ENCODE results near the gene KAT8.

The KAT8 gene

DNA sequence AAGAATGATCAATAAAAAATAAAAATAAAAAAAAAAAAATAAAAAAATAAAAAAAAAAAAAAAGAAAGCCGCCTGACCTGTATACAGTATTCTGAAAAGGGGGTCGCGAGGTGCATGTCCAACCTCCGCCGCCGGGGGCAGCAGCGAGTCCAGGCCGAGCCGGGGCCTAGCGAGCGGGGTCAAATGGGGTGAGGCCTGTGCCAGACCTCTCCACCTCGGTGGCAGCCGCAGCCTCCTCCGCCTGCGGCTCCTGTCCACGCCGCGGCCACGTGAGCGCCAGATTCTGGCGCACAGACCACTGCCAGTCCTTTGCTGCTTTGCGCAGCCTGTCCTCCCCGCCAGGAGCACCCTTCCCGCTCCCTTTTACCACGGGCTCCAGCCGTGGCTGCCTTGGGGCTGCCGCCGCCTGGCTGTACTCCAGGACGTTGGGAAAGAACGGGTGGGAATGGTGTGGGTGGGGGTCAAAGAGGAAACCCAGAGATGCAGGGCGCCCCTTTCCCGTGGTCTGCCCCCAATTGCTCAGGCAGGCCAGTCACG is 11.7 kb upstream of the KAT8 start:
- Histone ChIP-seq H3K9ac (ENCODE audit: insufficient read length, low read depth) (peak overlapping the region; percentile 90), H3K4me3 (ENCODE audit: insufficient read length, low read depth) (peak overlapping the region; percentile 18), H3K4me1 (ENCODE audit: insufficient read depth, insufficient read length) (peaks cover 3% of the 10 kb centered on the region), H3K36me3 (ENCODE audit: insufficient read depth, insufficient read length, low read length) (peaks cover 17% of the 10 kb centered on the region), H3K27me3 (ENCODE audit: insufficient read depth, insufficient read length) (no peaks in the 10 kb centered on the region), H3K9me3 (ENCODE audit: insufficient read depth, low read length) (no peaks in the 10 kb centered on the region; the same call in 1 of the 2 replicates)
- peak; percentile 60 for DNase-seq (ENCODE audit: low read depth, low spot score)
- no peak for TF ChIP-seq YY1 (IDR thresholded peaks at IDR 0.05; ENCODE audit: insufficient read depth, insufficient read length)
- TF ChIP-seq SUZ12 (IDR thresholded peaks at IDR 0.05; ENCODE audit: extremely low read depth, insufficient read depth, insufficient read length), result no peak
- TF ChIP-seq ZNF274 (IDR thresholded peaks at IDR 0.05; ENCODE audit: low read depth, low read length), result no peak

DNA sequence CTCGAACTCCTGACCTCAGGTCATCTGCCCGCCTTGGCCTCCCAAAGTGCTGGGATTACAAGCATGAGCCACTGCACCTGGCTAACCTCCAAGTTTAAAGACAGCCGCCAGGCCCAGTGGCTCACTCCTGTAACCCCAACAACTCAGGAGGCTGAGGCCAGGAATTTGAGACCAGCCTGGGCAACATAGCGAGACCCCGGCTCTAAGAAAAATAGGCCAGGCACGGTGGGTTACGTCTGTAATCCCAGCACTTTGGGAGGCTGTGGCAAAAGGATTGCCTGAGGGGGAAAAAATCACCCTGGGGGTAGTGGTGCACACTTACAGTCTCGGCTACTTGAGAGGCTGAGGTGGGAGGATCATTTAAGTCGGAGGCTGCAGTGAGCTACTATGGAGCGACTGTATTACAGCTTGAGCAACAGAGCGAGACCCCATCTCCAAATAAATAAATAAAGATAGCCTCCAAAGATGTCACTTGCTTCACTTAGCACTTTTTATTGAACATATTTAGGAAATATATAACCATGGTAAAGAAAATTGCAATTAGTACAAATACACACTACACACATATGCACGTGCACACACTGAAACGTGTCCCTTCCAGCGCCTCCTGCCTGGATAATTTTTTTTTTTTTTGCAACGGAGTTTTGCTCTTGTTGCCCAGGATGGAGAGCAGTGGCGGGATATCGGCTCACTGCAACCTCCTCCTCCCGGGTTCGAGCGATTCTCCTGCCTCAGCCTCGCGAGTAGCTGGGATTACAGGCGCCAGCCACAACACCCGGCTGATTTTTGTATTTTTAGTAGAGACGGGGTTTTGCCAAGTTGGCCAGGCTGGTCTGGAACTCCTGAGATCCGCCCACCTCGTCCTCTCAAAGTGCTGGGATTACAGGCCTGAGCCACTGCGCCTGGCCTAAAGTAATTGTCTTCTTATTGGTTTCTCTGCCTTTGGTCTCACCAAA is 10.7 kb upstream of the KAT8 start:
- no peak for DNase-seq (ENCODE audit: low read depth, low spot score)
- no peak for TF ChIP-seq YY1 (IDR thresholded peaks at IDR 0.05; ENCODE audit: insufficient read depth, insufficient read length)
- no peak for TF ChIP-seq ZNF274 (IDR thresholded peaks at IDR 0.05; ENCODE audit: low read depth, low read length)
- no peak for TF ChIP-seq SUZ12 (IDR thresholded peaks at IDR 0.05; ENCODE audit: extremely low read depth, insufficient read depth, insufficient read length)
- peaks cover 27% of the 10 kb centered on the region for H3K36me3 ChIP-seq (ENCODE audit: insufficient read depth, insufficient read length, low read length)
- H3K9ac ChIP-seq (ENCODE audit: insufficient read length, low read depth), result no peak overlapping the region
- H3K9me3 ChIP-seq (ENCODE audit: insufficient read depth, low read length), result no peaks in the 10 kb centered on the region; the same call in 1 of the 2 replicates
- H3K27me3 ChIP-seq (ENCODE audit: insufficient read depth, insufficient read length), result no peaks in the 10 kb centered on the region
- no peak overlapping the region for H3K4me3 ChIP-seq (ENCODE audit: insufficient read length, low read depth)
- H3K4me1 ChIP-seq (ENCODE audit: insufficient read depth, insufficient read length), result peaks cover 3% of the 10 kb centered on the region

DNA sequence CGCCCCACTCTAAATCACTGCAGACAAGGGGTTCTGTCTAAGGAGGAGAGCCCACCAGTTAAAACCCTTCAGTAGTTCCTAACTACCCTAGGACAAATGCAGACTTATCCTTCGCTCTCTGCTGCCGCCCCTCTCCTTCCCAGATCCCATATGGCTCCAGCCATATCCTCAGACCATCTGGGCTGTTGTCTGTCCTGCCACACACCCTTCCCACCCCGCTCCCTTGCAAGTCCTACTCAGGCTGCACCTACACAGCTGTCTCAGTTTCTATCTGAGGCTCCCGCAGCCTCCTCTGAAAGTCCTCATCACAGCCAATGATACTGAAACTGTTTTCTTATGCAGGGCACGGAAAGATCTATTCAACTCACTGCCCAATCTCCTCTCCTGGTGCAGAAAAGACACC is 10.0 kb upstream of the KAT8 start:
- Histone ChIP-seq H3K9me3 (ENCODE audit: insufficient read depth, low read length) (no peaks in the 10 kb centered on the region; the same call in 1 of the 2 replicates), H3K27me3 (ENCODE audit: insufficient read depth, insufficient read length) (no peaks in the 10 kb centered on the region), H3K4me3 (ENCODE audit: insufficient read length, low read depth) (peak overlapping the region; percentile 93), H3K4me1 (ENCODE audit: insufficient read depth, insufficient read length) (peaks cover 3% of the 10 kb centered on the region), H3K36me3 (ENCODE audit: insufficient read depth, insufficient read length, low read length) (peaks cover 34% of the 10 kb centered on the region), H3K9ac (ENCODE audit: insufficient read length, low read depth) (peak overlapping the region; percentile 92)
- DNase-seq (ENCODE audit: low read depth, low spot score), result no peak
- TF ChIP-seq SUZ12 (IDR thresholded peaks at IDR 0.05; ENCODE audit: extremely low read depth, insufficient read depth, insufficient read length) (no peak), ZNF274 (IDR thresholded peaks at IDR 0.05; ENCODE audit: low read depth, low read length) (no peak), YY1 (IDR thresholded peaks at IDR 0.05; ENCODE audit: insufficient read depth, insufficient read length) (no peak)

DNA sequence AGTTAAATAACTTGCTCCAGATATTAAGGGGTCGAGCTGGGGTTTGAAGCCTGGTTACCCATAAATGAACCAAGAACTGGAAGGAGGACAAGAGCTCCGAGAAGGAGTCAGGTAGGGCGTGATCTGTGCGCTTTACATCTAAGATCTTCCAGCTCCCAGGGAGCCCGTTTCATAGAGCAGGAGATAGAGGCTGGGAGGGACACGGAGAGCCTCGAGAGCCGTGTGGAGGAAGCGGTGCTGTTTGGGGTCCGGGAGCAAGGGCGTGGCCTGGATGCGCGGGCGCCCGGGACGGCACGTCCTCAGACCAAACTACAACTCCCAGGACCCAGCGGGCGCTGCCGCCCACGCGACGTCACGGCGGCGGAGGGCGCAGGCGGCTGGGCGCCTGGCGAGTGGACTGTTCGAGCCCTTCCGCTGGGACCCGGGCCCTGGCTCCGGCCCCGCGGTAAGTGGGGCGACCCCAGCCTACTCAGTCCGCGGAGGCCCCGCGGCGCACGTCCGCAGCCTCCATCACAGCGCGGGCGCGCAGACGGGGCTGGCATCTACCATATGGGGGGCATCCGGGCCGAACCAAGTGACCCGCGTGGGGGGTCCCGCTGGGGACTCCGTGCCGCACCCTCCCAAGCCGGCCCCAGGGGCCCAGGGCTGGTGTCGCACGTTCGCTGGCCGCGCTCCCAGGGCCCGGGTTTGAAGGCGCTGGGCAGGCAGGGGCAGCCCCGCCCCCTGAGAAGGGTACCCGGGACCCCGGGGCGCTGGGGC is 9.2 kb upstream of the KAT8 start, which contains the start of gene BCKDK:
Gene BCKDK, plus strand, starts transcription at position 352 of the 759 bp plus-strand sequence. CDS start 838 bp downstream, outside the sequence.
- Histone ChIP-seq H3K36me3 (ENCODE audit: insufficient read depth, insufficient read length, low read length) (peaks cover 42% of the 10 kb centered on the region), H3K9me3 (ENCODE audit: insufficient read depth, low read length) (no peaks in the 10 kb centered on the region; the same call in 1 of the 2 replicates), H3K27me3 (ENCODE audit: insufficient read depth, insufficient read length) (no peaks in the 10 kb centered on the region), H3K9ac (ENCODE audit: insufficient read length, low read depth) (peak within 1 kb of the TSS; percentile 92), H3K4me1 (ENCODE audit: insufficient read depth, insufficient read length) (peaks cover 3% of the 10 kb centered on the region), H3K4me3 (ENCODE audit: insufficient read length, low read depth) (peak within 1 kb of the TSS; percentile 93)
- peak; percentile 48 for DNase-seq (ENCODE audit: low read depth, low spot score)
- TF ChIP-seq ZNF274 (IDR thresholded peaks at IDR 0.05; ENCODE audit: low read depth, low read length) (no peak), SUZ12 (IDR thresholded peaks at IDR 0.05; ENCODE audit: extremely low read depth, insufficient read depth, insufficient read length) (no peak), YY1 (IDR thresholded peaks at IDR 0.05; ENCODE audit: insufficient read depth, insufficient read length) (no peak)

DNA sequence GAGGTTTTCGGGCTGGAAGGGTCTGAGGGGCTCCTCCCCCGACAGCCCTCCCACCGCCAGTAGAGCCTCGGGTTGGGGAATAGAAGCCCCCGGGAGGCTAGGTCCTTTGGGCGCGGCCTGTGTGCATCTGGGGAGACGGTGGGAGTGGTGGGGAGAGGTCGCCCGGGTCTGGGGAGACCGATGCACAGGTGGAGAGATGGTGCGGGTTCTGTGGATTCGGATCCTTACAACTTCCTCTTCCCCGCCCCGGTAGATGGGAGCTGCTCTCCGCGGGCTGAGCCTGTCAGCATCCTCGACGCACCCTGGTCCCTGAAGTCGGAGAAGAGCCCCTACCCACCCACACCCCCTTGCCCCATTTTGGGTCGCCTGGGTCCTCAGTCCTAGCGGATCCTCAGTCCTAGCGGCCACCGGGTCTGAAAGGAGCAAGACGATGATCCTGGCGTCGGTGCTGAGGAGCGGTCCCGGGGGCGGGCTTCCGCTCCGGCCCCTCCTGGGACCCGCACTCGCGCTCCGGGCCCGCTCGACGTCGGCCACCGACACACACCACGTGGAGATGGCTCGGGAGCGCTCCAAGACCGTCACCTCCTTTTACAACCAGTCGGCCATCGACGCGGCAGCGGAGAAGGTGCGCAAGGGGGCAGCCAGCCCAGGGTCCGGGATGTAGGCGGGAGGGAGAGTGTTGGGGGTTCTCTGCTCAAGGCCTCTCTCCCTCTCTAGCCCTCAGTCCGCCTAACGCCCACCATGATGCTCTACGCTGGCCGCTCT is 8.5 kb upstream of the KAT8 start:
- TF ChIP-seq SUZ12 (IDR thresholded peaks at IDR 0.05; ENCODE audit: extremely low read depth, insufficient read depth, insufficient read length) (no peak), ZNF274 (IDR thresholded peaks at IDR 0.05; ENCODE audit: low read depth, low read length) (no peak), YY1 (IDR thresholded peaks at IDR 0.05; ENCODE audit: insufficient read depth, insufficient read length) (no peak)
- peak overlapping the region; percentile 93 for H3K4me3 ChIP-seq (ENCODE audit: insufficient read length, low read depth)
- no peak for DNase-seq (ENCODE audit: low read depth, low spot score)
- H3K36me3 ChIP-seq (ENCODE audit: insufficient read depth, insufficient read length, low read length), result peaks cover 43% of the 10 kb centered on the region
- H3K9ac ChIP-seq (ENCODE audit: insufficient read length, low read depth), result peak overlapping the region; percentile 92
- H3K9me3 ChIP-seq (ENCODE audit: insufficient read depth, low read length), result no peaks in the 10 kb centered on the region
- no peaks in the 10 kb centered on the region for H3K27me3 ChIP-seq (ENCODE audit: insufficient read depth, insufficient read length)
- H3K4me1 ChIP-seq (ENCODE audit: insufficient read depth, insufficient read length), result peaks cover 3% of the 10 kb centered on the region

DNA sequence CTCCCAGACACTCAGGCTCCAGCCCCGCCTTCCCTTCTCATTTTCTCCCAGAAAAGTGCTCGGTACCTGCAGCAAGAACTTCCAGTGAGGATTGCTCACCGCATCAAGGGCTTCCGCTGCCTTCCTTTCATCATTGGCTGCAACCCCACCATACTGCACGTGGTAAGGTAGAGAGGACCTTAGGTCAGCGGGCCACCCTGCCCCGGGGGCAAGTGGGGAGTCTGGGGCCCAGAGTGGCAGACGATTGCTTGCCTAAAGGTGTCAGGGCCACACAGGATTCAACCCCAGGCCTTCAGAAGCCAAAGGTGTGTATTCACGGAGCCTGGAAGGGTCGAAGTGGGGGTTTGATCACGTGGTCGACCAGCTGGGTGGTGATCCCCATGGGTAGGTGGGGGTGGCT is 7.8 kb upstream of the KAT8 start:
- Histone ChIP-seq H3K9me3 (ENCODE audit: insufficient read depth, low read length) (no peaks in the 10 kb centered on the region), H3K36me3 (ENCODE audit: insufficient read depth, insufficient read length, low read length) (peaks cover 43% of the 10 kb centered on the region), H3K4me1 (ENCODE audit: insufficient read depth, insufficient read length) (peaks cover 3% of the 10 kb centered on the region), H3K27me3 (ENCODE audit: insufficient read depth, insufficient read length) (no peaks in the 10 kb centered on the region), H3K4me3 (ENCODE audit: insufficient read length, low read depth) (no peak overlapping the region), H3K9ac (ENCODE audit: insufficient read length, low read depth) (no peak overlapping the region)
- TF ChIP-seq SUZ12 (IDR thresholded peaks at IDR 0.05; ENCODE audit: extremely low read depth, insufficient read depth, insufficient read length), result no peak
- TF ChIP-seq ZNF274 (IDR thresholded peaks at IDR 0.05; ENCODE audit: low read depth, low read length), result no peak
- DNase-seq (ENCODE audit: low read depth, low spot score), result no peak

All from NT2/D1 (cell line).